ENCODE measurements around the gene CYP27C1.

- TF ChIP-seq POLR2AphosphoS5 (IDR thresholded peaks at IDR 0.05; ENCODE audit: low read length): no peak
- no peak for TF ChIP-seq ZNF274 (IDR thresholded peaks at IDR 0.05; ENCODE audit: insufficient read depth, insufficient read length)
- no peak for TF ChIP-seq CHD4 (IDR thresholded peaks at IDR 0.05)
- TF ChIP-seq CTCF (IDR thresholded peaks at IDR 0.05 in 2 of 3, conservative IDR thresholded peaks at IDR 0.05 in 1 of 3; ENCODE audit: control insufficient read depth in 2 of 3, extremely low read depth in 1 of 3, insufficient read depth in 1 of 3, low read depth in 3 of 3, low read length in 3 of 3): no peak
- no peak for TF ChIP-seq KDM1A (IDR thresholded peaks at IDR 0.05; ENCODE audit: borderline replicate concordance)
Observed at GRCh38 chr2:127134833-127135830, 85.0 kb downstream of the CYP27C1 start.
